Thyroid gland (tissue), 4 donors: Measurements from ENCODE around the gene SPATA17.

Experiments used
- CTCF ChIP-seq, 6 experiments: fragments of 200-600 bp in 3 of 6; fragments of 450-650 bp in 3 of 6; sonication (generic) in 3 of 6; IDR thresholded peaks; one replicate each; pipeline ENCODE4 v1.5.1; 2016 to 2019; ENCODE audit warnings: antibody characterized with exemption in 6 of 6, mild to moderate bottlenecking in 2 of 6, inconsistent platforms in 1 of 6, moderate library complexity in 1 of 6
- POLR2A ChIP-seq, 2 donors: fragments of 450-650 bp; IDR thresholded peaks; one replicate each; pipeline ENCODE4 v1.6.1; 2017; ENCODE audit warnings: antibody characterized with exemption in 2 of 2, mild to moderate bottlenecking in 2 of 2, moderate library complexity in 1 of 2

- no peak for TF ChIP-seq CTCF (IDR thresholded peaks at IDR 0.05)
- no peak for TF ChIP-seq POLR2A (IDR thresholded peaks at IDR 0.05)
Measured at GRCh38 chr1:217717959-217718358, 86.8 kb downstream of the SPATA17 start.
